ENCODE data around the gene CDH23.

- TF ChIP-seq, protein P1, sequence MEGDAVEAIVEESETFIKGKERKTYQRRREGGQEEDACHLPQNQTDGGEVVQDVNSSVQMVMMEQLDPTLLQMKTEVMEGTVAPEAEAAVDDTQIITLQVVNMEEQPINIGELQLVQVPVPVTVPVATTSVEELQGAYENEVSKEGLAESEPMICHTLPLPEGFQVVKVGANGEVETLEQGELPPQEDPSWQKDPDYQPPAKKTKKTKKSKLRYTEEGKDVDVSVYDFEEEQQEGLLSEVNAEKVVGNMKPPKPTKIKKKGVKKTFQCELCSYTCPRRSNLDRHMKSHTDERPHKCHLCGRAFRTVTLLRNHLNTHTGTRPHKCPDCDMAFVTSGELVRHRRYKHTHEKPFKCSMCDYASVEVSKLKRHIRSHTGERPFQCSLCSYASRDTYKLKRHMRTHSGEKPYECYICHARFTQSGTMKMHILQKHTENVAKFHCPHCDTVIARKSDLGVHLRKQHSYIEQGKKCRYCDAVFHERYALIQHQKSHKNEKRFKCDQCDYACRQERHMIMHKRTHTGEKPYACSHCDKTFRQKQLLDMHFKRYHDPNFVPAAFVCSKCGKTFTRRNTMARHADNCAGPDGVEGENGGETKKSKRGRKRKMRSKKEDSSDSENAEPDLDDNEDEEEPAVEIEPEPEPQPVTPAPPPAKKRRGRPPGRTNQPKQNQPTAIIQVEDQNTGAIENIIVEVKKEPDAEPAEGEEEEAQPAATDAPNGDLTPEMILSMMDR (IDR thresholded peaks at IDR 0.05): no peak
- no peak for TF ChIP-seq ZFX (IDR thresholded peaks at IDR 0.05; ENCODE audit: borderline replicate concordance)
Measured at GRCh38 chr10:71645185-71645584, 248.5 kb downstream of the CDH23 start.

All from 22Rv1 (cell line).